ENCODE results near the gene PRSS16. TPM values are rescaled to one million over a fixed set of nuclear protein-coding genes. Genes with fewer than 3 reads are reported as not detected.
"Not testable (repeated sequence)": the region's sequence is repeated elsewhere in the genome, so short reads cannot be mapped to it uniquely, and the experiment has no call there.

PRSS16 gene
- total RNA-seq, 1 experiment from 2014 or later, result 16.4 TPM

GRCh38 chr6:27214126-27214601 lies 33.3 kb upstream of the PRSS16 start:
- intact Hi-C loops (cut with micrococcal nuclease; ENCODE audit: unreplicated experiment), result no loop called here
- H3K9me3 ChIP-seq, result no peaks in the 10 kb centered on the region
- H3K36me3 Mint-ChIP-seq (ENCODE audit: insufficient read depth, unreplicated experiment), result no peaks in the 10 kb centered on the region
- CTCF ChIA-PET, result no interaction called here
- no peaks in the 10 kb centered on the region for H3K4me1 ChIP-seq
- H3K27me3 ChIP-seq (replicated peaks; ENCODE audit: control insufficient read depth, insufficient read depth, low read length), result no peaks in the 10 kb centered on the region
- H3K4me3 ChIP-seq (ENCODE audit: low read depth, low read length), result no peak overlapping the region
- DNase-seq, result no peak
- H3K9me3 Mint-ChIP-seq (ENCODE audit: unreplicated experiment), result no peaks in the 10 kb centered on the region
- H3K36me3 ChIP-seq (ENCODE audit: control insufficient read depth, insufficient read depth, low read length), result no peaks in the 10 kb centered on the region
- POLR2A ChIA-PET, result no interaction called here
- H3K27me3 Mint-ChIP-seq (ENCODE audit: insufficient read depth, unreplicated experiment), result no peaks in the 10 kb centered on the region
- H3K27ac Mint-ChIP-seq (ENCODE audit: unreplicated experiment), result no peak overlapping the region
- H3K4me1 Mint-ChIP-seq (ENCODE audit: low read depth, unreplicated experiment), result no peaks in the 10 kb centered on the region
- no peak overlapping the region for H3K4me3 Mint-ChIP-seq (ENCODE audit: unreplicated experiment)
- no peak for TF ChIP-seq CTCF (IDR thresholded peaks at IDR 0.05; ENCODE audit: insufficient read depth in 1 of 2, low read depth in 1 of 2, low read length in 1 of 2, severe bottlenecking in 1 of 2, unreplicated experiment in 1 of 2)
- BruUV-seq (replicated peaks), result no TSS peak

- H3K9me3 Mint-ChIP-seq (ENCODE audit: unreplicated experiment), result no peaks in the 10 kb centered on the region
- ChIA-PET CTCF (no interaction called here), POLR2A (no interaction called here)
- BruUV-seq (replicated peaks), result no TSS peak
- H3K9me3 ChIP-seq, result no peaks in the 10 kb centered on the region
- peaks cover 4% of the 10 kb centered on the region for H3K27me3 Mint-ChIP-seq (ENCODE audit: insufficient read depth, unreplicated experiment)
- intact Hi-C loops (cut with micrococcal nuclease; ENCODE audit: unreplicated experiment), result no loop called here
- no peak overlapping the region for H3K4me3 Mint-ChIP-seq (ENCODE audit: unreplicated experiment)
- H3K27me3 ChIP-seq (replicated peaks; ENCODE audit: control insufficient read depth, insufficient read depth, low read length), result no peaks in the 10 kb centered on the region
- no peaks in the 10 kb centered on the region for H3K4me1 ChIP-seq
- no peak for DNase-seq
- no peaks in the 10 kb centered on the region for H3K36me3 ChIP-seq (ENCODE audit: control insufficient read depth, insufficient read depth, low read length)
- no peak overlapping the region for H3K4me3 ChIP-seq (ENCODE audit: low read depth, low read length)
- no peaks in the 10 kb centered on the region for H3K4me1 Mint-ChIP-seq (ENCODE audit: low read depth, unreplicated experiment)
- no peaks in the 10 kb centered on the region for H3K36me3 Mint-ChIP-seq (ENCODE audit: insufficient read depth, unreplicated experiment)
- H3K27ac Mint-ChIP-seq (ENCODE audit: unreplicated experiment), result no peak overlapping the region
- TF ChIP-seq CTCF (IDR thresholded peaks at IDR 0.05; ENCODE audit: insufficient read depth in 1 of 2, low read depth in 1 of 2, low read length in 1 of 2, severe bottlenecking in 1 of 2, unreplicated experiment in 1 of 2), result no peak
Observed at GRCh38 chr6:27216874-27217273, 30.6 kb upstream of the PRSS16 start.

- BruUV-seq (replicated peaks); H3K27ac Mint-ChIP-seq (ENCODE audit: unreplicated experiment); H3K4me1 ChIP-seq; H3K27me3 Mint-ChIP-seq (ENCODE audit: insufficient read depth, unreplicated experiment); POLR2A ChIA-PET; H3K9me3 Mint-ChIP-seq (ENCODE audit: unreplicated experiment); CTCF ChIA-PET; H3K4me1 Mint-ChIP-seq (ENCODE audit: low read depth, unreplicated experiment); H3K36me3 Mint-ChIP-seq (ENCODE audit: insufficient read depth, unreplicated experiment); intact Hi-C loops (cut with micrococcal nuclease; ENCODE audit: unreplicated experiment); H3K9me3 ChIP-seq; DNase-seq; H3K36me3 ChIP-seq (ENCODE audit: control insufficient read depth, insufficient read depth, low read length); H3K4me3 Mint-ChIP-seq (ENCODE audit: unreplicated experiment); H3K4me3 ChIP-seq (ENCODE audit: low read depth, low read length); H3K27me3 ChIP-seq (replicated peaks; ENCODE audit: control insufficient read depth, insufficient read depth, low read length): not testable (repeated sequence)
Observed at GRCh38 chr6:27222971-27223370, 24.5 kb upstream of the PRSS16 start.

- H3K27ac Mint-ChIP-seq (ENCODE audit: unreplicated experiment), result no peak overlapping the region
- peaks cover 5% of the 10 kb centered on the region for H3K27me3 Mint-ChIP-seq (ENCODE audit: insufficient read depth, unreplicated experiment)
- H3K36me3 Mint-ChIP-seq (ENCODE audit: insufficient read depth, unreplicated experiment), result no peaks in the 10 kb centered on the region
- Histone ChIP-seq H3K36me3 (ENCODE audit: control insufficient read depth, insufficient read depth, low read length) (no peaks in the 10 kb centered on the region), H3K4me1 (no peaks in the 10 kb centered on the region), H3K9me3 (no peaks in the 10 kb centered on the region), H3K27me3 (replicated peaks; ENCODE audit: control insufficient read depth, insufficient read depth, low read length) (no peaks in the 10 kb centered on the region), H3K4me3 (ENCODE audit: low read depth, low read length) (no peak overlapping the region)
- no peak overlapping the region for H3K4me3 Mint-ChIP-seq (ENCODE audit: unreplicated experiment)
- no peaks in the 10 kb centered on the region for H3K4me1 Mint-ChIP-seq (ENCODE audit: low read depth, unreplicated experiment)
- ChIA-PET CTCF (no interaction called here), POLR2A (no interaction called here)
- intact Hi-C loops (cut with micrococcal nuclease; ENCODE audit: unreplicated experiment), result no loop called here
- H3K9me3 Mint-ChIP-seq (ENCODE audit: unreplicated experiment), result no peaks in the 10 kb centered on the region
- no peak for TF ChIP-seq CTCF (IDR thresholded peaks at IDR 0.05; ENCODE audit: insufficient read depth in 1 of 2, low read depth in 1 of 2, low read length in 1 of 2, severe bottlenecking in 1 of 2, unreplicated experiment in 1 of 2)
- BruUV-seq (replicated peaks), result no TSS peak
- no peak for DNase-seq
Observed at GRCh38 chr6:27224729-27225128, 22.8 kb upstream of the PRSS16 start.

Data from Caco-2 (cell line).